ENCODE results near the gene CACNA2D3.

Gene CACNA2D3

DNA sequence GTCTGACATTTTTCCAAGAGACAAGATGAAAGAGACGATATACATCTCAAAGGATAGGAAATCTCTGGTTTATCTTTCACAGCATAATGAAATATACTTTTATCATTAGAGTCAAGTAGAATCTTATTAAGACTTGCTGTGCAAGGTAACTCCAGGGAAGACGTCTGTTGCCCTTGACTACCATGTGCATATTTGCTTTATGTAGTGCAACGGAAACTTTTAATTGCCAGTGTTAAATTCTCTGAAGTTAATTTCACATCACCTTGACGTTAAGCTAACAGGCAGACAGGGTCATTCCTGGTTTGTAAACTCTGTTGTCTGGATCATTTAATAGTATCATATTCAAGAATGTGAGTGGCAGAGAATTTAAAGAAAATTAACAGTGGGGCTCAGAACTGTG is 722.7 kb downstream of the CACNA2D3 start:
- no peaks in the 10 kb centered on the region for H3K79me2 ChIP-seq (ENCODE audit: control insufficient read depth, insufficient read depth, low read length)
- H3K36me3 ChIP-seq (ENCODE audit: control insufficient read depth, insufficient read depth, low read length), result no peaks in the 10 kb centered on the region
- no peak overlapping the region for H3K4me3 ChIP-seq (ENCODE audit: low read length)
- no peak overlapping the region for H2BK120ac ChIP-seq (ENCODE audit: low read depth, low read length)
- H2BK15ac ChIP-seq (replicated peaks; ENCODE audit: low read depth), result no peak overlapping the region
- H2BK5ac ChIP-seq (ENCODE audit: low read length), result no peak overlapping the region
- peaks cover 2% of the 10 kb centered on the region for H3K4me1 ChIP-seq (ENCODE audit: control insufficient read depth, low read depth, low read length)
- H3K27ac ChIP-seq (ENCODE audit: low read depth, low read length), result no peak overlapping the region
- H3K23ac ChIP-seq (ENCODE audit: low read length), result no peak overlapping the region
- no peak overlapping the region for H3K9ac ChIP-seq (ENCODE audit: low read length)
- no peak for DNase-seq
- no peak overlapping the region for H3K56ac ChIP-seq (ENCODE audit: low read length)
- no peak overlapping the region for H3K18ac ChIP-seq (ENCODE audit: low read length)
- no peak overlapping the region for H4K5ac ChIP-seq (ENCODE audit: low read length)
- H4K8ac ChIP-seq (ENCODE audit: low read depth, low read length), result no peak overlapping the region
- no peaks in the 10 kb centered on the region for H3K79me1 ChIP-seq (ENCODE audit: low read length)
- H3K27me3 ChIP-seq (ENCODE audit: insufficient read depth, low read length, poor library complexity), result no peaks in the 10 kb centered on the region
- no peak overlapping the region for H2AK5ac ChIP-seq (ENCODE audit: low read length)
- no peak overlapping the region for H3K4ac ChIP-seq (ENCODE audit: low read depth, low read length)
- no CpG with 5 or more reads among the region's 4 CpGs for WGBS (ENCODE audit: extremely low coverage, insufficient coverage, low lambda C conversion rate)
- H3K4me2 ChIP-seq (ENCODE audit: low read length), result no peak overlapping the region

DNA sequence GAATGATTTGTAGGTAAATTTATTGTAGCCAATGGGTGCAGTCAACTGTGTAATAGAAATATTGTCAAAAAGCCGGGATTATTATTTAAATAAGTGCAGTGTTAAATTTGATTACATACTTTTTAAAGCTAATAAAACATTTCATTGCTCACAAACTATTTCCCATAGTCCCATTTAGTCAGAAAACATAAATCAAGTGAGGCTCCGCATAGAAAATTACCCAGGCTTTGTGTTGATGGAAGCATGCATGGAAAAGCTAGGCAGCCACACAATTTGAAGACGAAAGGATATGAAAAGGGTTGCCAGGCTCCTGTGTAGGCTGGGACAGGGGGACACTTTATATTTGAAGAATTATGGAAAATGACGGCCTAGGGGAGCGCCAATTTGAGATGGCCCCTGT is 723.2 kb downstream of the CACNA2D3 start:
- no peak overlapping the region for H3K18ac ChIP-seq (ENCODE audit: low read length)
- no peak overlapping the region for H3K56ac ChIP-seq (ENCODE audit: low read length)
- WGBS (ENCODE audit: extremely low coverage, insufficient coverage, low lambda C conversion rate), result no CpG with 5 or more reads among the region's 5 CpGs
- no peaks in the 10 kb centered on the region for H3K36me3 ChIP-seq (ENCODE audit: control insufficient read depth, insufficient read depth, low read length)
- no peaks in the 10 kb centered on the region for H3K79me2 ChIP-seq (ENCODE audit: control insufficient read depth, insufficient read depth, low read length)
- no peak overlapping the region for H3K4ac ChIP-seq (ENCODE audit: low read depth, low read length)
- H4K5ac ChIP-seq (ENCODE audit: low read length), result no peak overlapping the region
- DNase-seq, result no peak
- H3K4me1 ChIP-seq (ENCODE audit: control insufficient read depth, low read depth, low read length), result peaks cover 2% of the 10 kb centered on the region
- no peak overlapping the region for H3K9ac ChIP-seq (ENCODE audit: low read length)
- no peak overlapping the region for H4K8ac ChIP-seq (ENCODE audit: low read depth, low read length)
- H3K23ac ChIP-seq (ENCODE audit: low read length), result no peak overlapping the region
- no peaks in the 10 kb centered on the region for H3K27me3 ChIP-seq (ENCODE audit: insufficient read depth, low read length, poor library complexity)
- no peak overlapping the region for H2BK5ac ChIP-seq (ENCODE audit: low read length)
- H3K27ac ChIP-seq (ENCODE audit: low read depth, low read length), result no peak overlapping the region
- H2BK120ac ChIP-seq (ENCODE audit: low read depth, low read length), result no peak overlapping the region
- no peak overlapping the region for H3K4me2 ChIP-seq (ENCODE audit: low read length)
- H3K79me1 ChIP-seq (ENCODE audit: low read length), result no peaks in the 10 kb centered on the region
- no peak overlapping the region for H3K4me3 ChIP-seq (ENCODE audit: low read length)
- H2AK5ac ChIP-seq (ENCODE audit: low read length), result no peak overlapping the region
- no peak overlapping the region for H2BK15ac ChIP-seq (replicated peaks; ENCODE audit: low read depth)

GRCh38 chr3:54846119-54846518 is 723.8 kb downstream of the CACNA2D3 start:
- Histone ChIP-seq H3K4me2 (ENCODE audit: low read length) (no peak overlapping the region), H3K27ac (ENCODE audit: low read depth, low read length) (no peak overlapping the region), H2BK120ac (ENCODE audit: low read depth, low read length) (no peak overlapping the region), H3K27me3 (ENCODE audit: insufficient read depth, low read length, poor library complexity) (no peaks in the 10 kb centered on the region), H3K4me3 (ENCODE audit: low read length) (no peak overlapping the region), H3K56ac (ENCODE audit: low read length) (no peak overlapping the region), H4K5ac (ENCODE audit: low read length) (no peak overlapping the region), H3K36me3 (ENCODE audit: control insufficient read depth, insufficient read depth, low read length) (no peaks in the 10 kb centered on the region), H3K79me1 (ENCODE audit: low read length) (no peaks in the 10 kb centered on the region), H3K23ac (ENCODE audit: low read length) (no peak overlapping the region), H3K4ac (ENCODE audit: low read depth, low read length) (no peak overlapping the region), H3K9ac (ENCODE audit: low read length) (no peak overlapping the region), H4K8ac (ENCODE audit: low read depth, low read length) (no peak overlapping the region), H2BK15ac (replicated peaks; ENCODE audit: low read depth) (no peak overlapping the region), H2BK5ac (ENCODE audit: low read length) (no peak overlapping the region), H3K79me2 (ENCODE audit: control insufficient read depth, insufficient read depth, low read length) (no peaks in the 10 kb centered on the region), H3K18ac (ENCODE audit: low read length) (no peak overlapping the region), H3K4me1 (ENCODE audit: control insufficient read depth, low read depth, low read length) (peaks cover 2% of the 10 kb centered on the region), H2AK5ac (ENCODE audit: low read length) (no peak overlapping the region)
- no peak for DNase-seq
- no CpG with 5 or more reads among the region's 4 CpGs for WGBS (ENCODE audit: extremely low coverage, insufficient coverage, low lambda C conversion rate)

DNA sequence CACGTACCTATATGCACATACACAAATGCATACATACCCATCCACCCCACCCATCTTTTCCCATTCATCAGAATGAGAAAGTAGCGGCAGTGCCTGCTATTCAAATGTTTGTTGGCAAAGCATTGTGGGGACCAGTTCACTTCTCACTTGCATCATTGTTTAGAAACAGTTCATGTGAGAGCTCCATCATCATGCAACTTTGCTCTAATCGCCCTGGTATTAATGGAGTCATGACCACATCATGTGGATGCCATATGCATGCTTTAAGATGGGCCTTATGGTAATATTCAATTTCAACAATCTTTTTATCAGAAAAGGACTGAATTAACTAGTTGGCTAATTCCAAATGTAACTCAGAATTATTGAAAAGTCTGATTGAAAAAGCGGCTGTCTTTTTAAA is 725.0 kb downstream of the CACNA2D3 start:
- Histone ChIP-seq H3K27me3 (ENCODE audit: insufficient read depth, low read length, poor library complexity) (no peaks in the 10 kb centered on the region), H4K5ac (ENCODE audit: low read length) (no peak overlapping the region), H3K4me1 (ENCODE audit: control insufficient read depth, low read depth, low read length) (no peaks in the 10 kb centered on the region), H3K4me2 (ENCODE audit: low read length) (no peak overlapping the region), H3K79me2 (ENCODE audit: control insufficient read depth, insufficient read depth, low read length) (no peaks in the 10 kb centered on the region), H2BK5ac (ENCODE audit: low read length) (no peak overlapping the region), H3K9ac (ENCODE audit: low read length) (no peak overlapping the region), H3K79me1 (ENCODE audit: low read length) (no peaks in the 10 kb centered on the region), H2BK120ac (ENCODE audit: low read depth, low read length) (no peak overlapping the region), H3K36me3 (ENCODE audit: control insufficient read depth, insufficient read depth, low read length) (no peaks in the 10 kb centered on the region), H2BK15ac (replicated peaks; ENCODE audit: low read depth) (no peak overlapping the region), H3K27ac (ENCODE audit: low read depth, low read length) (no peak overlapping the region), H3K18ac (ENCODE audit: low read length) (no peak overlapping the region), H3K23ac (ENCODE audit: low read length) (no peak overlapping the region), H3K56ac (ENCODE audit: low read length) (no peak overlapping the region), H3K4ac (ENCODE audit: low read depth, low read length) (no peak overlapping the region), H2AK5ac (ENCODE audit: low read length) (no peak overlapping the region), H4K8ac (ENCODE audit: low read depth, low read length) (no peak overlapping the region), H3K4me3 (ENCODE audit: low read length) (no peak overlapping the region)
- no peak for DNase-seq
- WGBS (ENCODE audit: extremely low coverage, insufficient coverage, low lambda C conversion rate), result no CpG with 5 or more reads among the region's 4 CpGs

DNA sequence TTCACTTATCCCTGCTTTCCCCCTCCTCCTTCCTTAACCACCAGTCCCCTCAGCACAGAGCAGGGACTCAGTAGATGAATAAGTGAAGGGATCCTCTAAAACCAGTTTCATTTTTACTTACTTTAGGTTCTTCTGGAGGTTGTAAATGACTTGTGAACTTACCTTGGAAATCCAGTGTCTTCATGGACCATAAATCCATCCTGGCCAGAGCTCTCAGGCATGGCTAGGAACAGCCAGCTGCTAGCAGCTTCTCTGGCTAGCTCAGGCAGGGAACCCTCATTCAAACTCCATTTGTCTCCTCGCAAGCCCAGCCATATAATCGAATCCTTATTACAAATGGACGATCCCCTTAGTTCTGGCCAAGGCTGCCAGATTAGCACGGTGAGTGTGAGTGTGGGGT is 727.0 kb downstream of the CACNA2D3 start:
- no peak overlapping the region for H2AK5ac ChIP-seq (ENCODE audit: low read length)
- H2BK120ac ChIP-seq (ENCODE audit: low read depth, low read length), result no peak overlapping the region
- H3K9ac ChIP-seq (ENCODE audit: low read length), result no peak overlapping the region
- no peak overlapping the region for H2BK15ac ChIP-seq (replicated peaks; ENCODE audit: low read depth)
- H3K27me3 ChIP-seq (ENCODE audit: insufficient read depth, low read length, poor library complexity), result no peaks in the 10 kb centered on the region
- H4K8ac ChIP-seq (ENCODE audit: low read depth, low read length), result no peak overlapping the region
- no peak overlapping the region for H3K18ac ChIP-seq (ENCODE audit: low read length)
- no peak overlapping the region for H3K23ac ChIP-seq (ENCODE audit: low read length)
- no peaks in the 10 kb centered on the region for H3K79me2 ChIP-seq (ENCODE audit: control insufficient read depth, insufficient read depth, low read length)
- H3K4ac ChIP-seq (ENCODE audit: low read depth, low read length), result no peak overlapping the region
- no peaks in the 10 kb centered on the region for H3K36me3 ChIP-seq (ENCODE audit: control insufficient read depth, insufficient read depth, low read length)
- no CpG with 5 or more reads among the region's 4 CpGs for whole genome bisulfite sequencing (ENCODE audit: extremely low coverage, insufficient coverage, low lambda C conversion rate)
- no peak for DNase-seq
- no peaks in the 10 kb centered on the region for H3K4me1 ChIP-seq (ENCODE audit: control insufficient read depth, low read depth, low read length)
- H2BK5ac ChIP-seq (ENCODE audit: low read length), result no peak overlapping the region
- H4K5ac ChIP-seq (ENCODE audit: low read length), result no peak overlapping the region
- no peaks in the 10 kb centered on the region for H3K79me1 ChIP-seq (ENCODE audit: low read length)
- no peak overlapping the region for H3K4me2 ChIP-seq (ENCODE audit: low read length)
- H3K27ac ChIP-seq (ENCODE audit: low read depth, low read length), result no peak overlapping the region
- no peak overlapping the region for H3K4me3 ChIP-seq (ENCODE audit: low read length)
- H3K56ac ChIP-seq (ENCODE audit: low read length), result no peak overlapping the region

DNA sequence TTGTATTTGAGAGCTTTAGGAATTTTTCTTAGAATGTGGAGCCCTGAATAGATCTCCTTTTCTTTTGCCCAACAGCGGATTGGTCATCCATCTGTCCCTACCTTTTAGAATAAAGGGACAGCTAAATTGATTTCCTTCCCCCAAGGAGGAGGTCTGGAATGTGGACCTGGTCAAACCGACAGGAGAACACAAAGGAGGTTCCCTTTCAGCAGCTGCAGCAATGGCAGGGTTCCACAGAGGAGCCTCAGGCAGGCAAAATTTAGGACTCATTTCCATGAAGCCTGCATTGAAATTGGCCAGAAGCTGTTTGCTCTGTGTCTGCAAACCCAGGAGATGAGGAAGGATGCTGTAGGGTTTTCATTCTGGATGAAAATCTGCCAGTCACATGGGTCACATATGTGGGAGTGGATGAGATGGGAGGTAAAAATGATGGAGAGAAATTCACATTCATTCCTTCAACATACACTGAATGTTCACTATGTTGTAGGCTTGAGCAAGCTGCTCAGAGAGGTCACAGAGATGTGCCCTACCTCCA is 728.2 kb downstream of the CACNA2D3 start:
- no peak overlapping the region for H3K9ac ChIP-seq (ENCODE audit: low read length)
- no peak for DNase-seq
- H3K4me1 ChIP-seq (ENCODE audit: control insufficient read depth, low read depth, low read length), result no peaks in the 10 kb centered on the region
- no peak overlapping the region for H2AK5ac ChIP-seq (ENCODE audit: low read length)
- no peak overlapping the region for H4K8ac ChIP-seq (ENCODE audit: low read depth, low read length)
- H3K56ac ChIP-seq (ENCODE audit: low read length), result no peak overlapping the region
- H4K5ac ChIP-seq (ENCODE audit: low read length), result no peak overlapping the region
- no CpG with 5 or more reads among the region's 2 CpGs for WGBS (ENCODE audit: extremely low coverage, insufficient coverage, low lambda C conversion rate)
- no peaks in the 10 kb centered on the region for H3K36me3 ChIP-seq (ENCODE audit: control insufficient read depth, insufficient read depth, low read length)
- H3K27me3 ChIP-seq (ENCODE audit: insufficient read depth, low read length, poor library complexity), result no peaks in the 10 kb centered on the region
- H3K18ac ChIP-seq (ENCODE audit: low read length), result no peak overlapping the region
- no peak overlapping the region for H3K23ac ChIP-seq (ENCODE audit: low read length)
- H3K4me3 ChIP-seq (ENCODE audit: low read length), result no peak overlapping the region
- H2BK15ac ChIP-seq (replicated peaks; ENCODE audit: low read depth), result no peak overlapping the region
- no peaks in the 10 kb centered on the region for H3K79me1 ChIP-seq (ENCODE audit: low read length)
- H2BK120ac ChIP-seq (ENCODE audit: low read depth, low read length), result no peak overlapping the region
- no peaks in the 10 kb centered on the region for H3K79me2 ChIP-seq (ENCODE audit: control insufficient read depth, insufficient read depth, low read length)
- H3K4me2 ChIP-seq (ENCODE audit: low read length), result no peak overlapping the region
- H3K4ac ChIP-seq (ENCODE audit: low read depth, low read length), result no peak overlapping the region
- H2BK5ac ChIP-seq (ENCODE audit: low read length), result no peak overlapping the region
- no peak overlapping the region for H3K27ac ChIP-seq (ENCODE audit: low read depth, low read length)
